Measurements from ENCODE around the gene LRRC31. TPM values are rescaled to one million over a fixed set of nuclear protein-coding genes. Genes with fewer than 3 reads are reported as not detected.

The LRRC31 gene
- total and polyA plus RNA-seq, 2 of the 13 experiments (the other 11 are each of a cell fraction or from before 2014, with no cell fraction given): not detected

- Histone ChIP-seq H3K79me2 (ENCODE audit: insufficient read depth, low read length) (no peaks in the 10 kb centered on the region), H3K4me2 (ENCODE audit: low read depth, low read length) (peak overlapping the region; percentile 45; the same call in 1 of the 2 replicates), H2AFZ (ENCODE audit: low read length) (no peak overlapping the region), H3K4me1 (ENCODE audit: insufficient read depth, low read length) (no peaks in the 10 kb centered on the region), H3K4me3 (replicated peaks in 1 of 3; ENCODE audit: insufficient read depth in 1 of 3, low read depth in 2 of 3, low read length in 3 of 3) (no peak overlapping the region), H3K27ac (ENCODE audit: extremely low read length, insufficient read depth, low read length) (no peak overlapping the region), H3K9me3 (ENCODE audit: low read length) (no peaks in the 10 kb centered on the region), H3K9ac (ENCODE audit: insufficient read depth, low read depth, low read length) (no peak overlapping the region), H3K27me3 (ENCODE audit: control insufficient read depth in 1 of 2, insufficient read depth in 2 of 2, low read length in 2 of 2) (peaks cover 0 to 17% of the 10 kb centered on the region in 2 experiments; a peak in 3 of 5 replicates), H3K36me3 (replicated peaks in 1 of 2; ENCODE audit: control insufficient read depth in 1 of 2, insufficient read depth in 2 of 2, low read length in 2 of 2) (no peaks in the 10 kb centered on the region), H4K20me1 (ENCODE audit: insufficient read depth, low read length) (no peaks in the 10 kb centered on the region)
- ATAC-seq (no peak; the same call in 2 of the 3 replicates), FAIRE-seq (no peak), DNase-seq (ENCODE audit: low spot score) (no peak)
- CTCF ChIA-PET (ENCODE audit: low intra/inter-chr PET ratio, low total read pairs): no interaction called here
- TF ChIP-seq ZNF530 (CRISPR knock-in tag; IDR thresholded peaks at IDR 0.05; ENCODE audit: low read depth) (no peak), ZNF687 (CRISPR knock-in tag; IDR thresholded peaks at IDR 0.05) (0 out of 2 replicates have a peak, but pooled peaks have one; percentile 13), FLYWCH1 (CRISPR knock-in tag; IDR thresholded peaks at IDR 0.05) (no peak), SIN3B (IDR thresholded peaks at IDR 0.05; ENCODE audit: low read length) (no peak)
- no TSS peak for BruUV-seq (replicated peaks)
- in situ Hi-C loops (cut with HindIII; ENCODE audit: extremely low pct_ligation_motif_present, low pct_unique_long_range_greater_than_20kb) (no loop called here), intact Hi-C loops (cut with micrococcal nuclease; ENCODE audit: unreplicated experiment) (no loop called here)
- POLR2A ChIA-PET: no interaction called here
- 82% methylated on average over 12 of the region's 20 CpGs for WGBS (ENCODE audit: low lambda C conversion rate)
These were observed 47.2 kb downstream of the LRRC31 start for GRCh38 chr3:169822540-169822939.

- H4K20me1 ChIP-seq (ENCODE audit: insufficient read depth, low read length): no peaks in the 10 kb centered on the region
- in situ Hi-C loops (cut with HindIII; ENCODE audit: extremely low pct_ligation_motif_present, low pct_unique_long_range_greater_than_20kb): no loop called here
- H3K27me3 ChIP-seq (ENCODE audit: control insufficient read depth in 1 of 2, insufficient read depth in 2 of 2, low read length in 2 of 2): peaks cover 0 to 17% of the 10 kb centered on the region in 2 experiments; a peak in 3 of 5 replicates
- H2AFZ ChIP-seq (ENCODE audit: low read length): no peak overlapping the region
- H3K9me3 ChIP-seq (ENCODE audit: low read length): no peaks in the 10 kb centered on the region
- H3K4me2 ChIP-seq (ENCODE audit: low read depth, low read length): peak overlapping the region; percentile 45; the same call in 1 of the 2 replicates
- H3K4me3 ChIP-seq (replicated peaks in 1 of 3; ENCODE audit: insufficient read depth in 1 of 3, low read depth in 2 of 3, low read length in 3 of 3): no peak overlapping the region
- BruUV-seq (replicated peaks): no TSS peak
- ChIA-PET CTCF (ENCODE audit: low intra/inter-chr PET ratio, low total read pairs) (no interaction called here), POLR2A (no interaction called here)
- FAIRE-seq (no peak), ATAC-seq (peak; percentile 47), DNase-seq (ENCODE audit: low spot score) (no peak)
- H3K9ac ChIP-seq (ENCODE audit: insufficient read depth, low read depth, low read length): no peak overlapping the region
- no peaks in the 10 kb centered on the region for H3K36me3 ChIP-seq (replicated peaks in 1 of 2; ENCODE audit: control insufficient read depth in 1 of 2, insufficient read depth in 2 of 2, low read length in 2 of 2)
- H3K4me1 ChIP-seq (ENCODE audit: insufficient read depth, low read length): no peaks in the 10 kb centered on the region
- no peaks in the 10 kb centered on the region for H3K79me2 ChIP-seq (ENCODE audit: insufficient read depth, low read length)
- 34% methylated on average over 15 of the region's 15 CpGs for WGBS (ENCODE audit: low lambda C conversion rate)
- no peak overlapping the region for H3K27ac ChIP-seq (ENCODE audit: extremely low read length, insufficient read depth, low read length)
- intact Hi-C loops (cut with micrococcal nuclease; ENCODE audit: unreplicated experiment): no loop called here
- TF ChIP-seq DMAP1 (CRISPR knock-in tag; IDR thresholded peaks at IDR 0.05) (no peak), SOX5 (CRISPR knock-in tag; IDR thresholded peaks at IDR 0.05; ENCODE audit: borderline replicate concordance) (no peak), ZNF446 (CRISPR knock-in tag; IDR thresholded peaks at IDR 0.05) (no peak), ZBTB46 (CRISPR knock-in tag; IDR thresholded peaks at IDR 0.05; ENCODE audit: borderline replicate concordance) (no peak), ZNF713 (CRISPR knock-in tag; IDR thresholded peaks at IDR 0.05) (no peak), GATAD2A (CRISPR knock-in tag; IDR thresholded peaks at IDR 0.05) (no peak), ZNF414 (CRISPR knock-in tag; IDR thresholded peaks at IDR 0.05) (no peak), GLI4 (CRISPR knock-in tag; IDR thresholded peaks at IDR 0.05; ENCODE audit: borderline replicate concordance) (no peak), ZNF160 (CRISPR knock-in tag; IDR thresholded peaks at IDR 0.05) (no peak), HES4 (CRISPR knock-in tag; IDR thresholded peaks at IDR 0.05; ENCODE audit: borderline replicate concordance) (no peak)
These were observed 47.6 kb downstream of the LRRC31 start for GRCh38 chr3:169822091-169822490.
